HG03135 (cell line): Measurements from ENCODE around the gene CASK.

Experiments used
- ATAC-seq: cut with Tn5 transposase; IDR thresholded peaks from one replicate; pipeline ENCODE4 v1.9.1; 2021; ENCODE audit warnings: mild to moderate bottlenecking, moderate library complexity; ENCODE audit not compliant: unreplicated experiment

CASK gene

GRCh38 chrX:41923211-41923977 is at the start of gene CASK:
CASK (minus strand) TSS chrX:41923554; CDS start chrX:41922988, 566 bp downstream.
- ATAC-seq, result peak; percentile 81

- ATAC-seq, result no peak
Measured at GRCh38 chrX:41971346-41971745, 48.0 kb upstream of the CASK start.

GRCh38 chrX:41970419-41970818 is 47.1 kb upstream of the CASK start:
- ATAC-seq, result no peak

GRCh38 chrX:41963348-41963747 is 40.0 kb upstream of the CASK start:
- ATAC-seq, result no peak

- ATAC-seq, result no peak
Measured at GRCh38 chrX:41960142-41960541, 36.8 kb upstream of the CASK start.

GRCh38 chrX:41958861-41959260 is 35.5 kb upstream of the CASK start:
- ATAC-seq, result no peak

GRCh38 chrX:41956027-41956426 is 32.7 kb upstream of the CASK start:
- ATAC-seq, result no peak

GRCh38 chrX:41952102-41952501 is 28.7 kb upstream of the CASK start:
- ATAC-seq, result no peak

GRCh38 chrX:41946989-41947612 is 23.7 kb upstream of the CASK start:
- no peak for ATAC-seq

GRCh38 chrX:41946235-41946634 is 22.9 kb upstream of the CASK start:
- ATAC-seq, result no peak

- no peak for ATAC-seq
Measured at GRCh38 chrX:41935832-41936231, 12.5 kb upstream of the CASK start.

GRCh38 chrX:41933546-41933945 is 10.2 kb upstream of the CASK start:
- no peak for ATAC-seq

- ATAC-seq, result no peak
Measured at GRCh38 chrX:41932885-41933284, 9.5 kb upstream of the CASK start.

GRCh38 chrX:41931591-41931990 is 8.2 kb upstream of the CASK start:
- ATAC-seq, result no peak

GRCh38 chrX:41923978-41924683 is 777 bp upstream of the CASK start:
- ATAC-seq, result no peak

GRCh38 chrX:41922431-41923151 is 763 bp downstream of the CASK start:
- peak; percentile 28 for ATAC-seq

GRCh38 chrX:41921492-41922430 is 1.6 kb downstream of the CASK start:
- ATAC-seq, result no peak

GRCh38 chrX:41919870-41920269 is 3.5 kb downstream of the CASK start:
- no peak for ATAC-seq

GRCh38 chrX:41917517-41917916 is 5.8 kb downstream of the CASK start:
- no peak for ATAC-seq

GRCh38 chrX:41913476-41913875 is 9.9 kb downstream of the CASK start:
- ATAC-seq, result no peak
